Astrocyte (in vitro differentiated cells and primary cell): ENCODE results near the gene CDKN2AIP.

Experiments used
- CTCF ChIP-seq: IDR thresholded peaks from 2 replicates; pipeline ENCODE4 v1.5.1; 2011; ENCODE audit warnings: low read depth, mild to moderate bottlenecking, inconsistent platforms, low read length, moderate library complexity; ENCODE audit not compliant: insufficient read depth
- EZH2 ChIP-seq: IDR thresholded peaks from 2 replicates; pipeline ENCODE4 v1.6.1; 2012; ENCODE audit warnings: mild to moderate bottlenecking, low read length, inconsistent platforms; ENCODE audit not compliant: insufficient read depth

- TF ChIP-seq CTCF (no peak), EZH2 (no peak)
Observed at GRCh38 chr4:183416879-183417755, 27.3 kb upstream of the CDKN2AIP start.
